Astrocyte of the spinal cord (primary cell): ENCODE measurements around the gene CFAP97D1.

Experiments
- DNase-seq: peaks from one replicate; pipeline ENCODE4 v3.0.0; 2011; ENCODE audit warnings: low read depth, low spot score
- H3K4me3 ChIP-seq: 2 replicates; pipeline ENCODE4 v1.5.1; 2011; ENCODE audit warnings: low read depth, mild to moderate bottlenecking, low read length, moderate library complexity
- CTCF ChIP-seq: IDR thresholded peaks from 2 replicates; pipeline ENCODE4 v1.5.1; 2012; ENCODE audit warnings: low read depth, mild to moderate bottlenecking, low read length, inconsistent platforms
- in situ Hi-C: cut with HindIII; loops from 2 replicates; pipeline ENCODE4 v1.10.0; 2017; ENCODE audit warnings: low sequenced_read_pairs

Gene CFAP97D1

GRCh38 chr17:43803758-43804157 is 23.5 kb downstream of the CFAP97D1 start:
- in situ Hi-C loops, result no loop called here
- no peak for TF ChIP-seq CTCF
- peak; percentile 10 for DNase-seq
- H3K4me3 ChIP-seq, result no peak overlapping the region

- no peak for DNase-seq
Measured at GRCh38 chr17:43805117-43805516, 24.9 kb downstream of the CFAP97D1 start.

GRCh38 chr17:43808076-43808475 is 27.8 kb downstream of the CFAP97D1 start:
- no peak overlapping the region for H3K4me3 ChIP-seq
- in situ Hi-C loops, result no loop called here
- DNase-seq, result no peak
- no peak for TF ChIP-seq CTCF

More at GRCh38 chr17:43805117-43805516, 24.9 kb downstream of the CFAP97D1 start:
- in situ Hi-C loops, result no loop called here
- no peak overlapping the region for H3K4me3 ChIP-seq
- TF ChIP-seq CTCF, result no peak

- H3K4me3 ChIP-seq, result no peak overlapping the region
- DNase-seq, result no peak
- TF ChIP-seq CTCF, result no peak
Measured at GRCh38 chr17:43809121-43809520, 28.9 kb downstream of the CFAP97D1 start.

GRCh38 chr17:43810226-43810715 is 30.0 kb downstream of the CFAP97D1 start:
- no peak for TF ChIP-seq CTCF
- in situ Hi-C loops, result no loop called here
- no peak overlapping the region for H3K4me3 ChIP-seq
- no peak for DNase-seq

More at GRCh38 chr17:43809121-43809520, 28.9 kb downstream of the CFAP97D1 start:
- in situ Hi-C loops, result no loop called here

- in situ Hi-C loops, result no loop called here
- TF ChIP-seq CTCF, result no peak
- DNase-seq, result no peak
- no peak overlapping the region for H3K4me3 ChIP-seq
Measured at GRCh38 chr17:43810823-43811222, 30.6 kb downstream of the CFAP97D1 start.
